HPDE6-E6E7 (cell line): ENCODE measurements around the gene TMOD4.
"Not testable (repeated sequence)": the region's sequence is repeated elsewhere in the genome, so short reads cannot be mapped to it uniquely, and the experiment has no call there.

Experiments
- DNase-seq: peaks from one replicate; pipeline ENCODE4 v3.0.0; 2011; ENCODE audit warnings: missing footprints; ENCODE audit errors: extremely low spot score

The TMOD4 gene

DNA sequence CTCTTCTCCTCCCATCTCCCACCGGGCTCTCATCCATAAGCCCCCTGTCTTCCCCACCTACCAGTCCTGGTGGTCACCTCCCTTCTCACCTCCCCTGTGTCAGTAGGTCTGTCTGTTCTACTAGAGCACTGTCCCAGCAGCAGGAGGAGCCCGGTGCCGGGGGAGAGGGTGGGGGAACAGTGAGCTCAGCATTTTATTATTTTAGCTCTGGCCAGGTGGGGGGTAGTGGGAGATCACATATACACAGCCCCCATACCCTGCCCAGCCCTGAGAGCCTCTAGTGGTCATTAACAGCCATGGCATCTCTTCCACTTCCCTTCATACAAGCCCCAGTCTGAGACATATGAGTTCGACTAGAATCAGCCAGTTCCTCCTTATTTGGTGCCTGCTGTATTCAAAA is at the start of gene TMOD4:
Gene TMOD4, minus strand, starts transcription at position 119 of the 400 bp plus-strand sequence. CDS start 1,106 bp downstream, outside the sequence.
- DNase-seq, result no peak

GRCh38 chr1:151222130-151222529 is 46.3 kb upstream of the TMOD4 start:
- DNase-seq, result no peak

DNA sequence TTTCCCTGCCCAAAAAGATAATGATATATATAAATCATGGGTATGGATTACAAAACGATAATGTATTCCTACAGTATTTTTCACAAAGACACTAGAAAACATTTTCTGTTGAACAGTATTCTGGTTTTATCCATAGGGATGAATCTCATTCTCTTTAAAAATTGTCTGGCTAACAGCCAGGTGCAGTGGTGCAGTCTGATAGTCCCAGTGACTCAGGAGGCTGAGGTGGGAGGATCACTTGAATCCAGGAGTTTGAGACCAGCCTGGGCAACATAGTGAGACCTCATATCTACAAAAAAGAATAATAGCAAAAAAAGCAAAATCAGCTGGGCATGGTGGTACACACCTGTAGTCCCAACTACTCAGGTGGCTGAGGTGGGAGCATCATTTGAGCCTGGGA is 45.8 kb upstream of the TMOD4 start:
- no peak for DNase-seq

DNA sequence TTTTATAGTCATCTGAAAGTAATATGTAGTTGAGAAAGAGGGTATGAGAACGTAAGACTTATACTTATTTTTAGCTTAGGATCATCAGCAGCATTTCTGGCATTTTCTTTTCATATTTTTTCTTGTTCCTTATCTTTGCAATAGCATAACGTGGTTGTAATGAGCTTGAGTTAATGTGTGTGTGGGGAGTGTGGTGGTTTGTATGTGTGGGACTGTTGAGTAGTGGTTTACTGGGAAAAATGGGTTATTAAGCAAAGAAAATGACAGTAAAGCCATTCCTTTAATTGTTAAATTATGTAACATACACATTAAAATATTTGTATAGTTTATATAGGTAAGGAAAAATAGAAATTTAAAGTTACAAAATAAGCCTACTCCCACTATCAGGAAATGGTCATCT is 37.8 kb upstream of the TMOD4 start:
- DNase-seq, result no peak

DNA sequence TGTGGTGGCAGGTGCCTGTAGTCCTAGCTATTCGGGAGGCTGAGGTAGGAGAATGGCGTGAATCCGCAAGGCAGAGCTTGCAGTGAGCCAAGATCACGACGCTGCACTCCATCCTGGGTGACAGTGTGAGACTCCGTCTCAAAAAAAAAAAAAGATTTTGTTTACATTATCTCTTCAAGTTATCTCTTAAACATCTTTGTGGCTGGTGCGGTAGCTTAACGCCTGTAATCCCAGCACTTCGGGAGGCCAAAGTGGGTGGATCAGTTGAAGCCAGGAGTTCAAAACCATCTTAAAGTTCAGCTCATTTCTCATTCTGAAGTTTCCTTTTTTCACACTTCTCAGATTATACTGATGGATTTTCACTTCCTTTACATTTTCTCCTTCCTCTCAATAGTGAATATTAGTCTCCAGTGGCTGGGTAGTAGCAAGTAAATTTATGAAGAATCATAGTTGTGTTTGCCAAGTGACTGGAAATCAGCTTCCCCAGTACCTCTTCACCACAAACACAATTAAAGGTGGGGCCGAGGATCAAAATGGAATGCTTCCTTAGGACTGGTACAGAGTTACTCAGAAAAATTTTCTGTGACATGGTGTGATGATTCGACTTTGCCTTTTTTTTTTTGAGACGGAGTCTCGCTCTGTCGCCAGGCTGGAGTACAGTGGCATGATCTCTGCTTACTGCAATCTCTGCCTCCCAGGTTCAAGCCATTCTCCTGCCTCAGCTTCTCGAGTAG is 36.4 kb upstream of the TMOD4 start:
- DNase-seq, result no peak

DNA sequence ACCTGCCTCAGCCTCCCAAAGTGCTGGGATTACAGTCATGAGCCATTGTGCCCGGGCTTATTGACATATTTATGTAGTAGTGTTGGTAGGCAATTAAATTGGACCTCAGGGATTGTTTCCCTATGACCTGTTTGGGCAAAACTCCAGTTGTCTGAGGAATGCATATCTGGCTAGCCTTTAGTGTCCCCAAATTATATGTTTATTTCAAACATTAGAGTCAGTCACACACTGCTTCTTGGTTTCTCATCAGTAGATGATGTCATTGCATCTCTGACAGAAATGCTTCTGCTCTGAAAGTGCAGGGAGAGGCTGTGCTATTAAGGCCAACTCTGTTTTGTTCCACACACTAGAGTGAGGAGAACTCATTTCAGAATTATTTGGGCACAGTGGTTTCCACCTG is 35.0 kb upstream of the TMOD4 start:
- DNase-seq, result no peak

DNA sequence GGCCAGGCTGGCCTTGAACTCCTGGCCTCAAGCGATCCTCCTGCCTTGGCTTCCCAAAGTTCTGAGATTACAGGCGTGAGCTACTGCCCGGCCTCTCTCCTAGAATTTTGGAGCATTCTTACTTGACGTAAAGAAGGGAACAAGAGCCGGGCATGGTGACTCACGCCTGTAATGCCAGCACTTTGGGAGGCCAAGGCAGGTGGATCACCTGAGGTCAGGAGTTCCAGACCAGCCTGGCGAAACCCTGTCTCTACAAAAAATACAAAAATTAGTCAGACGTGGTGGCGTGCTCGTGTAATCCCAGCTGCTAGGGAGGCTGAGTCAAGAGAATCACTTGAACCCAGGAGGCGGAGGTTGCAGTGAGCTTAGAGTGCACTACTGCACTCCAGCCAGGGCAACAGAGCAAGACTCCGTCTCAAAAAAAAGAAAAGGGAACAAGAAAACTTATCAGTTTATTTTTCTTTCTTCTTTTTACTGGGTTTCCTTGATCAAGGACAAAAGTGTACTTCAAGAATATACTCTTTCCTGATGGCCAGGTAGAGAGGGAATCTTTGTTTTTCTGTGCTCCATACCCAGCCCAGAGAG is 29.7 kb upstream of the TMOD4 start:
- not testable (repeated sequence) for DNase-seq

DNA sequence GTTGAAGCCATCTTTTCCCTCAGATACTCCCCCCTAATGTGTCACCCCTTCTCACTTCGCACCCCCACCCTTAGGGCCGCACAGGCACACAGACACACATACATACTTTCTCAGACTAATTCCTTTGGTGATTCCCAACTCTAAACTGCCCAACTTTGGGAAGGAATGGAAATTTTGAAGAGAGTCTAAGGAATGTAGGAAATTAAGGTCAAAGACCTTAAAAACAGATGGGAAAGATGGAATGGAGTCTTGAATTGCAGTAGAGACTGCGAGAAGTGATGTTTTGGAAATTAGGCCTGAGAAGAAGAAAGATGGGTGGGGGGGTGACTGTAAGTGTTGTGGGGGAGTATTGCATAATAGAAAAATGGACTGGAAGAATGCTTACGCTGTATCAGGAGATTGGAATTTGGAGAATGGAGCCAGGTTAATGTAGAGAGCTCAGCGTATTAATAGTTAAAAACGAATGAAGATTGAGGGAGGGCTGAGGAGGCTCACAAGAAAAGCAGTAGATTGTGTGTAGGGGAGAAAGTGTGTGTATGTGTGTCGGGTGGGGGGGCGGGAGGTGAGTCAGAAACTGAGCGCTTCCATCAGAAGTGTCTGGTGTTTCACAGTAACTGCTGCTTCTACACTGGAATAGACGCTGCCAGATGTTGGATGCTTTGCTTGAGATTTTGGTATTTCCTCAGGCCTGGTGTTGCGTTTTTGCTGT is 24.2 kb upstream of the TMOD4 start:
- peak; percentile 47 for DNase-seq

GRCh38 chr1:151198254-151199127 is 22.7 kb upstream of the TMOD4 start, which contains the start of gene PIP5K1A:
TSS of gene PIP5K1A (plus strand) at chr1:151198552. CDS start at chr1:151198997, 445 bp downstream.
- DNase-seq, result peak; percentile 98

DNA sequence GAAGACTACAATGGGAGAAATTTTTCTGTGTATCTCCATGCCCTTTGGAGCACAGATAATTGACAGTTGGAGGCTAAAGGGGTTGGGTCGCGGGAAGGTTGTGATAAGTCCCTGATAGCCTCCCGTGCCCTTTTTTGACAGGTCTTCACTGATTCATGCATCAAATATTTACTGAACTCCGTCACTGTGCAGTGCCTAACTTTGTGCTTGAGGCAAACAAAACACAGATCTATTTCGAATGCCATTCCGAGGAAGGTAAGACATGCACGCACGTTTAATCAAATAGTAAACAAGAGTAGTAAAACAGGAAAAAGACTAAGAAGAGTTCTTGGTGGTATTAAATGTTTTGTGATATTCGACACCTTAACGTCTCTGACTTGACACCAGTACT is 22.1 kb upstream of the TMOD4 start:
- DNase-seq, result no peak

GRCh38 chr1:151196292-151196800 is 20.6 kb upstream of the TMOD4 start:
- no peak for DNase-seq

GRCh38 chr1:151194894-151195594 is 19.3 kb upstream of the TMOD4 start:
- DNase-seq, result peak; percentile 89

DNA sequence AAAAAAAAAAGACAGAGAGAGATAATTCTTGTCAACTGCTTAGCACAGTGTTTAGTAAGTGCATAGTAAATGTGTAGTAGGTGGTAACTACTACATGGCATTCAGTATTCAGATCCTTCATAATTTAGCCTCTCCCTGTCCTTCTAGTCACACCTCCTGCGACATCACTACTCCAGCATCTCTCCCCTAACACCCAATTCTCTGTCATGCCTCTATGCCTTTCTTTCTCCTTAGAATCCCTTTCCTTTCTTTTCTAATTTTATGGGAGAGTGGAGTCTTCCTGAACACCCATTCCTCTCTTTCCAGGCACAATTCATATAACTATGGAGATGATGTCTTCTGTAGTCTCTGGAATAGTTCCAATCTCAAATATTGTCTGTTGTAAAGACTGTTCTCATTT is 18.1 kb upstream of the TMOD4 start:
- DNase-seq, result no peak

DNA sequence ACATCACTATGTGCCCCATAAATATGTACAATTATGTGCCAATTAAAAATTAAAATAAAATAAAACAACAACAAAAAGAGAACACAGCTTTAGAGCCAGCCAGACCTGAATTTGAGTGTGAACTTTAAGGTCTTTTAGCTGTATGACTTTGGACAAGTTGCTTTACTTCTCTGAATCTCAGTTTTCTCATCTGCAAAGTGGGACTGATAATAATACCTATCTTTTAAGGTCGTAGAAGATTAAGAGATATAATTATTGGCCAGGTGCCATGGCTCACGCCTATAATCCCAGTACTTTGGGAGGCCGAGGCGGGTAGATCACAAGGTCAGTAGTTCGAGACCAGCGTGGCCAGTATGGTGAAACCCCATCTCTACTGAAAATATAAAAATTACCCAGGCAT is 17.5 kb upstream of the TMOD4 start:
- no peak for DNase-seq

- no peak for DNase-seq
Observed at GRCh38 chr1:151192047-151192446, 16.3 kb upstream of the TMOD4 start.

DNA sequence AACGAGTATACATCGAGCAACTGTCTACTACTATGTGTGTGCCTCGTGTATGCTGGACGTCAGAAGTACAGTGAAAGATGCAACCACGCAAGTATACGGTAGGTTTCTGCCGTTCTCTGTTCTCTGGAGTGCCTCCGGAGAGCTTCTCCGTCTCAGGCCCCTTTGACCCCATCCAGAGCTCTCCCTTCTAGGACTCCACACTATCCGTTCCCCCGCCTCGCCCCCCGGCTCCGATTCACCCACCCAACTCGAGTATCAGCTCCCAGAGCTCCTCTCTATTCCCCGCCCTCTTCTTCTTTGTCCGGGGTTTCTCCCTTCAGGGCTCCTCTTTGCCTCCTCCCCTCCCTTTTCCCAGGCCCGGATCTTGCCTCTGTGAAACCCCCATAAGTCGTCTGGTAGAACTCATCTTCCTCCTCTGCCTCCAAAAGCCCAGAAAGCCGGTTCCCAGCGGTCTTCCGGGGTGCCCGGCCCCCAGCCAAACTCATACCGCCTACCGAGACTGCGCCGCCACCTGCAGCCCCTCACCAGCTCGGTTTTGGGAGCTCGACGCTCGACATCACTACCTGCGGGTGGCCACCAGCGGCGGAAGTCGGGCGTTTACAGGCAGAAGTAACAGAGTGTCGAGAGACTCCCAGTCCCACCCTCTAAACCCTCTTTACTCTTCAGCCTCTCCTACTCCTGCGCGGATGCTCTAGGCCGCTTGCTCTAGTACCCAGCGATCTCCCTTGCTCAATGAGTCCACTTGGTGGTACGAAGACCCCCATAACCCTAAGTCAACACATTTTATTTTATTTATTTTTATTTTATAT is 14.1 kb upstream of the TMOD4 start, which contains the start of gene VPS72:
Gene VPS72, minus strand, starts transcription at position 561 of the 809 bp plus-strand sequence. Its CDS starts 76 bp downstream, at position 485.
- DNase-seq, result peak; percentile 83

- not testable (repeated sequence) for DNase-seq
Observed at GRCh38 chr1:151188667-151189066, 12.9 kb upstream of the TMOD4 start.

DNA sequence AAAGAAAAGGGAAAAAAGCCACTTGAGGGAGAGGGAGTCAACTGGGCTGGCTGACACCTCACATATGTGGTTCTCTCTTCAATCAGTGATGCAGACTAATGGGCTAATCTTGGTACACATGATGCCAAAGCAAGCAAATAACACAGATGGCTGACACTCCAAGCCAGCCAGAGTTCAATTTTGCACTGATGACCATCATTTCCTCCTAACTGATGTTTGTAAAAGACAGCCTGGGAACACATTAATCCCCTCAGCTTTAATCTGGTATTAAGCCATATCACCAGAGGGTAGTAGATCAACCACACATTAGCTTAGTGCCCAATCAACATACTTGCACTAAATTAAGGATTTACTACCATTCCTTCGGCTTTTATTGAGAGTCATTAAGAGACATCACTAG is 11.4 kb upstream of the TMOD4 start:
- no peak for DNase-seq

DNA sequence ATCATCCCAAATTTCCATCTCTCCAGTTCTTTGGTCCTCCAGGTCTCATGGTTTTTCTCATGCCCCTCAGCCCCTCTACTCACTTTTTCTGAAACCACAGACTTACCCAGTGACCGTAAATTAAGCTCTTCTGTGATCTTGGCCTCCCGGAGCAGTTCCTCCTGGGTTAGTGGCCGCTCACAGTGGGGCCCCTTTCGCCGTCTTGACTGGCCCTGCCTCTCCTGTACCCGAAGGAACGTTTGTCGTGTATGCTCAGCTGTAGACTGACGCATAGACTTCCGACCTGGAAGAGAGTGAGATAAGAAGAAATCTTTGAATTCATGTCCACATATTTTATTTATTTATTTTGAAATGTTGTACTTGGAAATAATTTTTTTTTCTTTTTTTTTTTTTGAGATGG is 8.4 kb upstream of the TMOD4 start:
- DNase-seq, result no peak

DNA sequence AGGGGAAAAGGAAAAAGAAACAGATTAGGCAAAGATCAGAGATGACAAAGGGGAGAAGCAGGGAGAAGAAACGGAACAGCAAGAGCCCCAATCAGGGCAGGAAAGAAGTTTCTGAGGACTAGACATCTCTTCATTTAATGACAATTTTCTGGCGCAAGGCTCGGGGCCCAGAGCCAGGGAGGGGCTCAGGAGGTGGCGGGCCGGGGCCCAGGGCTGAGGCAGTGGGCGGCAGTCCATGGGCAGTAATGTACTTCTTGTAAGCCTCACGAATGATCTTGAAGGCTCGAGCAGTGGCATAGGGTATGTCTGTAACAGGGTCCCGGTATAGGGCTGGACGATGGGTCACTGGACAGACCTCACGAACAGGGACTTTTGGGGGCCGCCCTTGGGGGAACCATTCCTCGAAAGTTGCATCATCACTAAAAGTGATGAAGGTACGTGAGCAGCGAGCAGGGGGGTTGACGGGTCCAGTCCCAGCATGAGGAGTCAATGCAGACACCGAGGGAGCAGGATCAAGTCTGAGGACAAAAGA is 799 bp upstream of the TMOD4 start:
- no peak for DNase-seq
